Activated CD4-positive, alpha-beta T cell treated with anti-CD3 and anti-CD28 coated beads, Interleukin-2, amount 10 ng/mL, durations not matched to agents 7 days and 5 days (primary cell): ENCODE results near the gene BMF. TPM values are rescaled to one million over a fixed set of nuclear protein-coding genes. Genes with fewer than 3 reads are reported as not detected.
"Not testable (repeated sequence)": the region's sequence is repeated elsewhere in the genome, so short reads cannot be mapped to it uniquely, and the experiment has no call there.

ENCODE experiments used
- CTCF ChIA-PET: fragments of 350-600 bp; sonication (Branson Sonifier 250); formaldehyde crosslinking; loops from one replicate; lab custom pipeline; 2021; ENCODE audit warnings: antibody characterized with exemption; lab: Charles Lee
- POLR2A ChIA-PET: fragments of 350-600 bp; sonication (Branson Sonifier 250); formaldehyde crosslinking; loops from one replicate; lab custom pipeline; 2021; ENCODE audit warnings: antibody characterized with exemption; lab: Charles Lee
- DNase-seq: peaks from one replicate; pipeline ENCODE4 v3.0.0-alpha.2; 2020
- H3K27ac Mint-ChIP-seq: one replicate; pipeline ENCODE4 v1.8.0; 2021; ENCODE audit warnings: mild to moderate bottlenecking, moderate library complexity, mixed read lengths
- H3K27me3 Mint-ChIP-seq: one replicate; pipeline ENCODE4 v1.8.0; 2021; ENCODE audit warnings: mixed read lengths
- H3K36me3 Mint-ChIP-seq: one replicate; pipeline ENCODE4 v1.8.0; 2021; ENCODE audit warnings: low read depth, mixed read lengths
- H3K4me1 Mint-ChIP-seq: one replicate; pipeline ENCODE4 v1.8.0; 2021; ENCODE audit warnings: mixed read lengths
- H3K4me3 Mint-ChIP-seq: one replicate; pipeline ENCODE4 v1.8.0; 2021; ENCODE audit warnings: mild to moderate bottlenecking, moderate library complexity, mixed read lengths
- H3K9me3 Mint-ChIP-seq: one replicate; pipeline ENCODE4 v1.8.0; 2021; ENCODE audit warnings: mixed read lengths
- total RNA-seq, 2 experiments: library from RNA; stranded (reverse); gene quantifications; one replicate each; pipeline ENCODE4 v1.2.3, GENCODE V29; 2021

The BMF gene
- total RNA-seq, 2 experiments from 2014 or later = 8.5 to 8.6 TPM

GRCh38 chr15:40137303-40138200 lies 28.9 kb upstream of the BMF start:
- Mint-ChIP-seq H3K4me1 (no peaks in the 10 kb centered on the region), H3K4me3 (no peak overlapping the region), H3K36me3 (no peaks in the 10 kb centered on the region), H3K27me3 (peaks cover 3% of the 10 kb centered on the region), H3K9me3 (no peaks in the 10 kb centered on the region), H3K27ac (no peak overlapping the region)
- no peak for DNase-seq
- POLR2A ChIA-PET = no interaction called here
- CTCF ChIA-PET = interaction anchor here (0.6 to 1.4 kb wide), 2 partner anchors 18 to 251 kb away, joined by 3 to 4 read pairs; no protein-coding TSS in a partner anchor

GRCh38 chr15:40136470-40137302 lies 28.0 kb upstream of the BMF start:
- CTCF ChIA-PET = interaction anchor here (1.4 kb wide), 1 partner anchor 19 kb away, joined by 4 read pairs; no protein-coding TSS in a partner anchor
- no peaks in the 10 kb centered on the region for H3K9me3 Mint-ChIP-seq
- no peak for DNase-seq
- no peak overlapping the region for H3K4me3 Mint-ChIP-seq
- H3K36me3 Mint-ChIP-seq = no peaks in the 10 kb centered on the region
- H3K4me1 Mint-ChIP-seq = no peaks in the 10 kb centered on the region
- POLR2A ChIA-PET = no interaction called here
- no peak overlapping the region for H3K27ac Mint-ChIP-seq
- peaks cover 3% of the 10 kb centered on the region for H3K27me3 Mint-ChIP-seq

DNA sequence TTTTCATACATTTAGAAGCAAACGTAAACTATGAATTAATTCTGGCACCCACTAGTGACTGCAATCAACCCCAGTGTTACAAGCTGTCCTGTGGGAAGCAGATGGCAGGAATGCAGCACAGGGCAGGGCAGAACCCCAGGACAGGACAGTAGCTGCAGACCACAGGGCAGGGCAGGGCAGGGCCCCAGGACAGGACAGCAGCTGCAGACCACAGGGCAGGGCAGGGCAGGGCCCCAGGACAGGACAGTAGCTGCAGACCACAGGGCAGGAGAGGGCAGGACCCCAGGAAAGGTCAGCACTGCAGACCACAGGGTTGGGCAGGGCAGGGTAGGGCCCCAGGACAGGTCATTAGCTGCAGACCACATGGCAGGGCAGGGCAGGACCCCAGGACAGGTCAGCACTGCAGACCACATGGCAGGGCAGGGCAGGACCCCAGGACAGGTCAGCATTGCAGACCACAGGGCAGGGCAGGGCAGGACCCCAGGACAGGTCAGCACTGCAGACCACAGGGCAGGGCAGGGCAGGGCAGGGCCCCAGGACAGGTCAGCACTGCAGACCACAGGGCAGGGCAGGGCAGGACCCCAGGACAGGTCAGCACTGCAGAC lies 27.3 kb upstream of the BMF start:
- H3K27me3 Mint-ChIP-seq, H3K36me3 Mint-ChIP-seq, H3K27ac Mint-ChIP-seq, DNase-seq, CTCF ChIA-PET, H3K9me3 Mint-ChIP-seq, POLR2A ChIA-PET, H3K4me1 Mint-ChIP-seq, H3K4me3 Mint-ChIP-seq: not testable (repeated sequence)

- H3K27me3 Mint-ChIP-seq = peaks cover 3% of the 10 kb centered on the region
- no peaks in the 10 kb centered on the region for H3K36me3 Mint-ChIP-seq
These were observed 26.2 kb upstream of the BMF start for GRCh38 chr15:40134885-40135284.

DNA sequence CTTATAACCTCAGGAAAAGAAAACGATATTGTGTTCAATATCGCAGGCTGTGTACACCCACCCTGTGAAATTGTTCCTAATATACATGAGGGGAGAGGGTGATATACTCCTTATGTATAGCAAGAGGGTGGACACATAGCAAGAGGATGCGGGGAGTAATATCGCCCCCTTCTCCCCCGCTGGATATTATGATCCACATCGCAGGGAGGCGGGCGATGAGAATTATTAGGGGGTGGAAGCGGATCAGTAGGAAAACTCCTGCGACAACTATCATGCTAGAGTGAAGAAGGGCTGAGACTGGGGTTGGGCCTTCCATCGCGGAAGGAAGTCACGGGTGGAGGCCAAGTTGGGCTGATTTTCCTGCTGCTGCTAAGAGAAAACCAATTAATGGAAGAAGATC lies 24.9 kb upstream of the BMF start:
- Mint-ChIP-seq H3K27me3 (peaks cover 3% of the 10 kb centered on the region), H3K4me3 (no peak overlapping the region), H3K9me3 (no peaks in the 10 kb centered on the region), H3K36me3 (no peaks in the 10 kb centered on the region), H3K4me1 (no peaks in the 10 kb centered on the region), H3K27ac (no peak overlapping the region)
- ChIA-PET POLR2A (no interaction called here), CTCF (no interaction called here)
- no peak for DNase-seq

More at GRCh38 chr15:40134885-40135284, 26.2 kb upstream of the BMF start:
- POLR2A ChIA-PET = no interaction called here
- no peak overlapping the region for H3K4me3 Mint-ChIP-seq
- no peak overlapping the region for H3K27ac Mint-ChIP-seq
- H3K9me3 Mint-ChIP-seq = no peaks in the 10 kb centered on the region
- CTCF ChIA-PET = no interaction called here
- no peaks in the 10 kb centered on the region for H3K4me1 Mint-ChIP-seq
- DNase-seq = no peak

DNA sequence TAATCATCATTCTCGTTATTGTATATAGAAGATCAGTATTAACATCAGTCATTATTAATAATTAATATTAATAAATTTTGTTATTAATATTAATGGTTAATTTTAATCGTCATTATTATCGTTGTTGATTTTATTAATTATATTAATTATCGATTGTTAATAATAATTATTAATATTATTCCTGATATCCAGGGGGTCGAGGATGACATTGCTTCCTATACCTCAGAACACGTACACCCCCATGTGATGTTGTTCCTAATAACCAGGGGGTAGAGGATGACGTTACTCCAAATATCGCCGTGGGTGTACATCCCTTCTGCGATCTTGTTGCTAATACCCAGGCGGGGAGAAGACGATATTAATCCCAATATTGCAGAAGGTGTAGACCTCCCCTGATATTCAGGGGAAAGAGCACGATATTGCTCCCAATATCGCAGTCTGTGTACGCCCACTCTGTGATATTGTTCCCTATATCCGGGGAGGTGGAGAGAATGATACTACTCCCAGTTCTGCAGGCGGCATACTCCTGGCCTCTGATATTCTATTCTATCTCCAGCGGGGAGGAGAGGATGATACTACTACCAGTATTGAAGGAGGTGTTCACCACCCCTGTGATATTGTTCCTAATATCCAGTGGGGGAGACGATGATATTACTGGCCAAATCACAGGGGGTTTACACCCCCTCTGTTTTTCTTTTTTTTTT lies 22.3 kb upstream of the BMF start:
- ChIA-PET CTCF (no interaction called here), POLR2A (no interaction called here)
- no peak overlapping the region for H3K4me3 Mint-ChIP-seq
- peak; percentile 12 for DNase-seq
- no peak overlapping the region for H3K27ac Mint-ChIP-seq
- no peaks in the 10 kb centered on the region for H3K9me3 Mint-ChIP-seq
- H3K4me1 Mint-ChIP-seq = no peaks in the 10 kb centered on the region
- H3K27me3 Mint-ChIP-seq = no peaks in the 10 kb centered on the region
- H3K36me3 Mint-ChIP-seq = no peaks in the 10 kb centered on the region

DNA sequence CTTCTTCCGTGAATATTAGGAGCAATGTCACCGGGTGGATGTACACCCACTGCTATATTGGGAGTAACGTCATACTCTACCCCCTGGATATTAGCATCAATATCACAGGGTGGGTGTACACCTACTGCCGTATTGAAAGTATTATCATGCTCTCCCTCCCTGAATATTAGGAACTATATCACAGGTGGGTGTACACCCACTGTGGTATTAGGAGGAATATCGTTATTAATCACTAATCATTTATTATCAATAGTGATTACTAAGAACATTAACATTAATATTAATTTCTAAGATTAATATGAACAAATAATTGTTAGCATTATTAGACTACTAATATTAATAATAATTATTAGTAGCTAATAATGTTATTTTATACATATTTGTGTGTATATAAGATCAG lies 21.4 kb upstream of the BMF start:
- H3K4me3 Mint-ChIP-seq = no peak overlapping the region
- ChIA-PET CTCF (no interaction called here), POLR2A (no interaction called here)
- H3K27ac Mint-ChIP-seq = no peak overlapping the region
- H3K4me1 Mint-ChIP-seq = no peaks in the 10 kb centered on the region
- H3K9me3 Mint-ChIP-seq = no peaks in the 10 kb centered on the region
- no peaks in the 10 kb centered on the region for H3K27me3 Mint-ChIP-seq
- no peaks in the 10 kb centered on the region for H3K36me3 Mint-ChIP-seq
- DNase-seq = no peak

- POLR2A ChIA-PET = no interaction called here
- H3K36me3 Mint-ChIP-seq = no peaks in the 10 kb centered on the region
- CTCF ChIA-PET = no interaction called here
These were observed 20.3 kb upstream of the BMF start for GRCh38 chr15:40128766-40129660.

GRCh38 chr15:40125950-40126349 lies 17.3 kb upstream of the BMF start:
- no peak overlapping the region for H3K27ac Mint-ChIP-seq
- H3K4me1 Mint-ChIP-seq = no peaks in the 10 kb centered on the region
- H3K4me3 Mint-ChIP-seq = no peak overlapping the region
- H3K9me3 Mint-ChIP-seq = no peaks in the 10 kb centered on the region
- POLR2A ChIA-PET = no interaction called here
- no peak for DNase-seq
- H3K36me3 Mint-ChIP-seq = no peaks in the 10 kb centered on the region
- peaks cover 10% of the 10 kb centered on the region for H3K27me3 Mint-ChIP-seq
- CTCF ChIA-PET = no interaction called here

More at GRCh38 chr15:40128766-40129660, 20.3 kb upstream of the BMF start:
- Mint-ChIP-seq H3K4me1 (no peaks in the 10 kb centered on the region), H3K9me3 (no peaks in the 10 kb centered on the region), H3K27ac (no peak overlapping the region), H3K4me3 (no peak overlapping the region), H3K27me3 (no peaks in the 10 kb centered on the region)
- DNase-seq = peak; percentile 53

DNA sequence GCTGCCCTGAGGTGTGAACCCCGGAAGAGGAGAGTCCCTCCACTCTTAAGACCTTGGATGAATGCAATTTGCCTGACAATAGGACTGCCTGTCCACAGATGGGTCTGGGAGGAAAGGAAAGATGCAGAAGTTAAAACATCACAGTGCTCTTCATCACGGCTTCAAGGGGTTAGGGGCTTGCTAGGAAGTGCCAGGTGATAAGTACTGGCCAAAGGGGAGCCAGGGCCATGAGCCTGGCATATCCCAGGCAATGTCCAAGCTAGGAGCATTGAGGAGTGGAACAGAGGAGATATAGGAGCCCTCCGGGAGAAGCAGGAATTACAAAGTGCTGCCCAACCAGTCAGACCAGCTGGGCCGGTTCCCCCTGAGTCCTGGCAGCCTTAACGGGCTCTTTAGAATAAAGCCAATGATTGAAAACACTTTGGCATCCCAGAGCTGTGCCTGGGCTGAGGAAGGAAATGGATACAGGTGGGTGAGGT lies 16.2 kb upstream of the BMF start:
- POLR2A ChIA-PET, H3K36me3 Mint-ChIP-seq, H3K4me3 Mint-ChIP-seq, H3K27ac Mint-ChIP-seq, DNase-seq, H3K9me3 Mint-ChIP-seq, H3K4me1 Mint-ChIP-seq, H3K27me3 Mint-ChIP-seq: not testable (repeated sequence)
- CTCF ChIA-PET = interaction anchor here (1.2 kb wide), 1 partner anchor 363 kb away, joined by 3 read pairs; no protein-coding TSS in a partner anchor

- H3K36me3 Mint-ChIP-seq, DNase-seq, POLR2A ChIA-PET, H3K27ac Mint-ChIP-seq, H3K9me3 Mint-ChIP-seq, H3K4me3 Mint-ChIP-seq, H3K27me3 Mint-ChIP-seq, H3K4me1 Mint-ChIP-seq: not testable (repeated sequence)
- CTCF ChIA-PET = interaction anchor here (1.1 to 1.4 kb wide), 3 partner anchors 9 to 363 kb away, joined by 3 to 5 read pairs (median 4); no protein-coding TSS in a partner anchor
These were observed 15.7 kb upstream of the BMF start for GRCh38 chr15:40124333-40124732.
